ENCODE data around the gene ADAMTS1.

The ADAMTS1 gene

GRCh38 chr21:26883768-26884167 lies 38.6 kb upstream of the ADAMTS1 start:
- ATAC-seq: no peak
- TF ChIP-seq RARB (CRISPR knock-in tag; IDR thresholded peaks at IDR 0.05) (no peak), ZNF8 (CRISPR knock-in tag; IDR thresholded peaks at IDR 0.05) (no peak), ZNF565 (CRISPR knock-in tag; conservative IDR thresholded peaks at IDR 0.05; ENCODE audit: low read depth) (no peak), ZC3H10 (CRISPR knock-in tag; IDR thresholded peaks at IDR 0.05) (no peak), ARNTL (CRISPR knock-in tag; IDR thresholded peaks at IDR 0.05; ENCODE audit: borderline replicate concordance, low read depth) (no peak), OSR1 (CRISPR knock-in tag; IDR thresholded peaks at IDR 0.05) (no peak), TOX (CRISPR knock-in tag; IDR thresholded peaks at IDR 0.05; ENCODE audit: borderline replicate concordance) (no peak), POU6F1 (CRISPR knock-in tag; IDR thresholded peaks at IDR 0.05; ENCODE audit: borderline replicate concordance, low read depth) (no peak), GLIS3 (CRISPR knock-in tag; IDR thresholded peaks at IDR 0.05) (no peak), ZFP3 (CRISPR knock-in tag; IDR thresholded peaks at IDR 0.05) (no peak)
- TF ChIP-seq, protein P1, sequence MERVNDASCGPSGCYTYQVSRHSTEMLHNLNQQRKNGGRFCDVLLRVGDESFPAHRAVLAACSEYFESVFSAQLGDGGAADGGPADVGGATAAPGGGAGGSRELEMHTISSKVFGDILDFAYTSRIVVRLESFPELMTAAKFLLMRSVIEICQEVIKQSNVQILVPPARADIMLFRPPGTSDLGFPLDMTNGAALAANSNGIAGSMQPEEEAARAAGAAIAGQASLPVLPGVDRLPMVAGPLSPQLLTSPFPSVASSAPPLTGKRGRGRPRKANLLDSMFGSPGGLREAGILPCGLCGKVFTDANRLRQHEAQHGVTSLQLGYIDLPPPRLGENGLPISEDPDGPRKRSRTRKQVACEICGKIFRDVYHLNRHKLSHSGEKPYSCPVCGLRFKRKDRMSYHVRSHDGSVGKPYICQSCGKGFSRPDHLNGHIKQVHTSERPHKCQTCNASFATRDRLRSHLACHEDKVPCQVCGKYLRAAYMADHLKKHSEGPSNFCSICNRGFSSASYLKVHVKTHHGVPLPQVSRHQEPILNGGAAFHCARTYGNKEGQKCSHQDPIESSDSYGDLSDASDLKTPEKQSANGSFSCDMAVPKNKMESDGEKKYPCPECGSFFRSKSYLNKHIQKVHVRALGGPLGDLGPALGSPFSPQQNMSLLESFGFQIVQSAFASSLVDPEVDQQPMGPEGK (CRISPR knock-in tag; IDR thresholded peaks at IDR 0.05; ENCODE audit: borderline replicate concordance): no peak
- TF ChIP-seq, protein P2, sequence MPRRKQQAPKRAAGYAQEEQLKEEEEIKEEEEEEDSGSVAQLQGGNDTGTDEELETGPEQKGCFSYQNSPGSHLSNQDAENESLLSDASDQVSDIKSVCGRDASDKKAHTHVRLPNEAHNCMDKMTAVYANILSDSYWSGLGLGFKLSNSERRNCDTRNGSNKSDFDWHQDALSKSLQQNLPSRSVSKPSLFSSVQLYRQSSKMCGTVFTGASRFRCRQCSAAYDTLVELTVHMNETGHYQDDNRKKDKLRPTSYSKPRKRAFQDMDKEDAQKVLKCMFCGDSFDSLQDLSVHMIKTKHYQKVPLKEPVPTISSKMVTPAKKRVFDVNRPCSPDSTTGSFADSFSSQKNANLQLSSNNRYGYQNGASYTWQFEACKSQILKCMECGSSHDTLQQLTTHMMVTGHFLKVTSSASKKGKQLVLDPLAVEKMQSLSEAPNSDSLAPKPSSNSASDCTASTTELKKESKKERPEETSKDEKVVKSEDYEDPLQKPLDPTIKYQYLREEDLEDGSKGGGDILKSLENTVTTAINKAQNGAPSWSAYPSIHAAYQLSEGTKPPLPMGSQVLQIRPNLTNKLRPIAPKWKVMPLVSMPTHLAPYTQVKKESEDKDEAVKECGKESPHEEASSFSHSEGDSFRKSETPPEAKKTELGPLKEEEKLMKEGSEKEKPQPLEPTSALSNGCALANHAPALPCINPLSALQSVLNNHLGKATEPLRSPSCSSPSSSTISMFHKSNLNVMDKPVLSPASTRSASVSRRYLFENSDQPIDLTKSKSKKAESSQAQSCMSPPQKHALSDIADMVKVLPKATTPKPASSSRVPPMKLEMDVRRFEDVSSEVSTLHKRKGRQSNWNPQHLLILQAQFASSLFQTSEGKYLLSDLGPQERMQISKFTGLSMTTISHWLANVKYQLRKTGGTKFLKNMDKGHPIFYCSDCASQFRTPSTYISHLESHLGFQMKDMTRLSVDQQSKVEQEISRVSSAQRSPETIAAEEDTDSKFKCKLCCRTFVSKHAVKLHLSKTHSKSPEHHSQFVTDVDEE (CRISPR knock-in tag; IDR thresholded peaks at IDR 0.05): no peak
- TF ChIP-seq, protein P3, sequence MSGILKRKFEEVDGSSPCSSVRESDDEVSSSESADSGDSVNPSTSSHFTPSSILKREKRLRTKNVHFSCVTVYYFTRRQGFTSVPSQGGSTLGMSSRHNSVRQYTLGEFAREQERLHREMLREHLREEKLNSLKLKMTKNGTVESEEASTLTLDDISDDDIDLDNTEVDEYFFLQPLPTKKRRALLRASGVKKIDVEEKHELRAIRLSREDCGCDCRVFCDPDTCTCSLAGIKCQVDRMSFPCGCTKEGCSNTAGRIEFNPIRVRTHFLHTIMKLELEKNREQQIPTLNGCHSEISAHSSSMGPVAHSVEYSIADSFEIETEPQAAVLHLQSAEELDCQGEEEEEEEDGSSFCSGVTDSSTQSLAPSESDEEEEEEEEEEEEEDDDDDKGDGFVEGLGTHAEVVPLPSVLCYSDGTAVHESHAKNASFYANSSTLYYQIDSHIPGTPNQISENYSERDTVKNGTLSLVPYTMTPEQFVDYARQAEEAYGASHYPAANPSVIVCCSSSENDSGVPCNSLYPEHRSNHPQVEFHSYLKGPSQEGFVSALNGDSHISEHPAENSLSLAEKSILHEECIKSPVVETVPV (CRISPR knock-in tag; IDR thresholded peaks at IDR 0.05): no peak

- 0 out of 3 replicates have a peak, but pooled peaks have one; percentile 27 for ATAC-seq
- TF ChIP-seq ISL1 (CRISPR knock-in tag; IDR thresholded peaks at IDR 0.05) (no peak), ZC3H10 (CRISPR knock-in tag; IDR thresholded peaks at IDR 0.05) (no peak), GLIS3 (CRISPR knock-in tag; IDR thresholded peaks at IDR 0.05) (no peak), PPARA (CRISPR knock-in tag; IDR thresholded peaks at IDR 0.05; ENCODE audit: borderline replicate concordance) (no peak), ZNF70 (CRISPR knock-in tag; IDR thresholded peaks at IDR 0.05) (no peak), TCF4 (CRISPR knock-in tag; IDR thresholded peaks at IDR 0.05; ENCODE audit: borderline replicate concordance) (no peak), ARNTL (CRISPR knock-in tag; IDR thresholded peaks at IDR 0.05; ENCODE audit: borderline replicate concordance, low read depth) (no peak), TOX (CRISPR knock-in tag; IDR thresholded peaks at IDR 0.05; ENCODE audit: borderline replicate concordance) (no peak), ZFP30 (CRISPR knock-in tag; IDR thresholded peaks at IDR 0.05) (no peak), ZFP3 (CRISPR knock-in tag; IDR thresholded peaks at IDR 0.05) (no peak), POU6F1 (CRISPR knock-in tag; IDR thresholded peaks at IDR 0.05; ENCODE audit: borderline replicate concordance, low read depth) (no peak), RARB (CRISPR knock-in tag; IDR thresholded peaks at IDR 0.05) (no peak)
- TF ChIP-seq, protein P2 (CRISPR knock-in tag; IDR thresholded peaks at IDR 0.05): no peak
- TF ChIP-seq, protein P1 (CRISPR knock-in tag; IDR thresholded peaks at IDR 0.05; ENCODE audit: borderline replicate concordance): no peak
These were observed 36.5 kb upstream of the ADAMTS1 start for GRCh38 chr21:26881504-26882228.
